Muscle layer of colon (tissue), 2 donors: ENCODE data around the gene JAK3.
"Not testable (repeated sequence)": the region's sequence is repeated elsewhere in the genome, so short reads cannot be mapped to it uniquely, and the experiment has no call there.

Experiments
- H3K27ac ChIP-seq: one replicate; pipeline ENCODE4 v1.7.0; 2013; ENCODE audit warnings: low read depth, mild to moderate bottlenecking, low read length, moderate library complexity
- H3K27me3 ChIP-seq, 2 donors: one replicate each; pipeline ENCODE4 v1.7.0; 2013; ENCODE audit warnings: low read length in 2 of 2, mild to moderate bottlenecking in 2 of 2; ENCODE audit not compliant: insufficient read depth in 2 of 2, control insufficient read depth in 1 of 2
- H3K36me3 ChIP-seq: one replicate; pipeline ENCODE4 v1.7.0; 2013; ENCODE audit warnings: mild to moderate bottlenecking, low read length; ENCODE audit not compliant: insufficient read depth
- H3K4me1 ChIP-seq: one replicate; pipeline ENCODE4 v1.7.0; 2013; ENCODE audit warnings: mild to moderate bottlenecking, low read length; ENCODE audit not compliant: insufficient read depth
- H3K4me3 ChIP-seq, 2 donors: one replicate each; pipeline ENCODE4 v1.7.0; 2013; ENCODE audit warnings: low read length in 2 of 2, low read depth in 1 of 2, mild to moderate bottlenecking in 1 of 2, moderate library complexity in 1 of 2
- H3K9ac ChIP-seq: one replicate; pipeline ENCODE4 v1.7.0; 2013; ENCODE audit warnings: low read length
- H3K9me3 ChIP-seq: one replicate; pipeline ENCODE4 v1.7.0; 2013; ENCODE audit warnings: mild to moderate bottlenecking, low read length
- donor health status: abdominal sarcoma.
- donor health status: Adenocarcinoma of cecum.

JAK3 gene

DNA sequence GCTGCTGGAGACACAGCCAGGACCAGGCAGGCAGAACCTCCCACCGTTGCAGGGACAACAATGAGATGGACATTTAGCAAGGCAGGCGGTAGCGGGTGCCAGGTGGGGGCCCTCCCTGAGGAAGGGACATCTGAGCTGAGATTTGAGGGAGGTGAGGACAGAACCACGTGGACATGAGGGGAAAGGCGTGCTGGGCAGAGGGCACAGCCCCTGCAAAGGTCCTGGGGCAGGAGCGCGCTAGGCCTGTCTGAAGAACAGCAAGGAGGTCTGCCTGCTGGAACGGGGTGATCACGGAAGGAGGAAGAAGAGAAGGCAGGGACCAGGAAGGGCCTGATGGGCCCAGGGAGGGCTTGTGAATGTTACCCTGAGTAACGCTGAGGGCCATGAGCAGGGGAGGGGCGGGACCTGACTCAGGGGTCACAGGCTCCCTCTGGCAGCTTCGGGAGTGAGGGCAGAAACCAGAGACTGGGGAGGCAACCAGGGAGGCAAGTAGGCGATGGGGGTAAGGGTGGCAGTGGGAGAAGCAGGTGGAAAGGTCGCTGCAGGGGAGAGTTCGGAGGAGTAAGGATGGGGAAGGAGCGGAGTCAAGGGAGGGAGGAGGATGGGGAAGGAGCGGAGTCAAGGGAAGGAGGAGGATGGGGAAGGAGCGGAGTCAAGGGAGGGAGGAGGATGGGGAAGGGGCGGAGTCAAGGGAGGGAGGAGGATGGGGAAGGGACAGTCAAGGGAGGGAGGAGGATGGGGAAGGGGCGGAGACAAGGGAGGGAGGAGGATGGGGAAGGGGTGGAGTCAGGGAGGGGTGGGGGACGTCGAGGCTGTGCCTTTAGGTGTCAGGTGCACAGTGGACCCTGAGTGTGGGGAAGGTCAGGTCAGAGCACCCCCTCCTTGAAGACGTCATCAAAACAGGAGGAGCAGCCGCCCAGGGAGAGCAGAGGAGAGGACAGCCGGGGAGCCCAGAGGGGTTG, 68.5 kb downstream of the JAK3 start:
- no peaks in the 10 kb centered on the region for H3K4me1 ChIP-seq
- H3K9ac ChIP-seq, result no peak overlapping the region
- no peak overlapping the region for H3K27ac ChIP-seq

DNA sequence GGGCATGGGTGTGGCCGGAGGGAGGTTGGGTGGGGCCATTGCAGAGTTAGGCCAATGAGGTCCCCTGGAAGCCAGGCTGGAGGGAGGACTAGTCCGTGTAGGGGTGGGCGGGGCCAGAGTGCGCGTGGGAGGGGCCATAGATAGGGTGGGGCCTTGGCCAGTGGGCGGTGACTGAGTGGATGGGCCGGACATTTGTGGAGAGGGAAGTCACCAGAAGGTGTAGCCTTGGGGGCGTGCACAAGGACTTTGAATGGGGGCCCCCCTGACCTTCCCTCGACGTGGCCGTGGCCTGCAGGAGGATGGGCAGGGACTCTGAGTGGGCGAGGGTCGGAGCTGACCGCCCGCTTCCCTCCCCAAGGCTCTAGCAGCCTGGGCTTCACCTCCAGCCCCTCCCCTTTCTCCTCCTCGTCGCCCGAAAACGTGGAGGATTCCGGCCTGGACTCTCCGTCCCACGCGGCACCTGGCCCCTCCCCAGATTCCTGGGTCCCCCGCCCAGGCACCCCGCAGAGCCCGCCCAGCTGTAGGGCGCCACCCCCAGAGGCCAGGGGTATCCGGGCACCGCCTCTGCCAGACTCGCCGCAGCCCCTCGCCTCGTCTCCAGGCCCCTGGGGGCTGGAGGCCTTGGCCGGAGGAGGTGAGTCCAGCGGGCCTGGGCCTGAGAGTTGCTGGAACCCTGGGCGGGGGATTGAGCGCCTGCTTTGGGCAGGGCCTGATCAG, 69.4 kb downstream of the JAK3 start:
- Histone ChIP-seq H3K27ac (no peak overlapping the region), H3K4me1 (no peaks in the 10 kb centered on the region), H3K9ac (no peak overlapping the region), H3K4me3 (no peak overlapping the region), H3K9me3 (no peaks in the 10 kb centered on the region), H3K27me3 (peaks cover 0 to 26% of the 10 kb centered on the region in 2 donors), H3K36me3 (no peaks in the 10 kb centered on the region)

More for the DNA sequence above, 68.5 kb downstream of the JAK3 start:
- no peak overlapping the region for H3K4me3 ChIP-seq
- H3K36me3 ChIP-seq, result no peaks in the 10 kb centered on the region
- H3K27me3 ChIP-seq, result peaks cover 0 to 26% of the 10 kb centered on the region in 2 donors
- H3K9me3 ChIP-seq, result no peaks in the 10 kb centered on the region

DNA sequence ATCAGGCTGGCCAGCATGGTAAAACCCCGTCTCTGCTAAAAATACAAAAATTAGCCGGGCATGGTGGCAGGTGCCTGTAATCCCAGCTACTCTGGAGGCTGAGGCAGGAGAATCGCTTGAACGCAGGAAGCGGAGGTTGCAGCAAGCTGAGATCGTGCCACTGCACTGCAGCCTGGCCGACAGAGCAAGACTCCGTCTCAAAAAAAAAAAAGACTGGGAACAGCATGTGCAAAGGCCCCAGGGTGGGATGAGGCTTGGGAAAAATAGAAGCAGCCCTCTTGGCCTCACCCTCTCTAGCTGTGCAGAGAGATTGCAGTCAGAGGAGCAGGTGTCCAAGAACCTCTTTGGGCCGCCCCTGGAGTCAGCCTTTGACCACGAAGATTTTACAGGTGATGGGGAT, 69.9 kb downstream of the JAK3 start:
- not testable (repeated sequence) for H3K36me3 ChIP-seq, H3K4me1 ChIP-seq, H3K27ac ChIP-seq, H3K9me3 ChIP-seq, H3K4me3 ChIP-seq, H3K9ac ChIP-seq
- peaks cover 0 to 26% of the 10 kb centered on the region in 2 donors for H3K27me3 ChIP-seq

DNA sequence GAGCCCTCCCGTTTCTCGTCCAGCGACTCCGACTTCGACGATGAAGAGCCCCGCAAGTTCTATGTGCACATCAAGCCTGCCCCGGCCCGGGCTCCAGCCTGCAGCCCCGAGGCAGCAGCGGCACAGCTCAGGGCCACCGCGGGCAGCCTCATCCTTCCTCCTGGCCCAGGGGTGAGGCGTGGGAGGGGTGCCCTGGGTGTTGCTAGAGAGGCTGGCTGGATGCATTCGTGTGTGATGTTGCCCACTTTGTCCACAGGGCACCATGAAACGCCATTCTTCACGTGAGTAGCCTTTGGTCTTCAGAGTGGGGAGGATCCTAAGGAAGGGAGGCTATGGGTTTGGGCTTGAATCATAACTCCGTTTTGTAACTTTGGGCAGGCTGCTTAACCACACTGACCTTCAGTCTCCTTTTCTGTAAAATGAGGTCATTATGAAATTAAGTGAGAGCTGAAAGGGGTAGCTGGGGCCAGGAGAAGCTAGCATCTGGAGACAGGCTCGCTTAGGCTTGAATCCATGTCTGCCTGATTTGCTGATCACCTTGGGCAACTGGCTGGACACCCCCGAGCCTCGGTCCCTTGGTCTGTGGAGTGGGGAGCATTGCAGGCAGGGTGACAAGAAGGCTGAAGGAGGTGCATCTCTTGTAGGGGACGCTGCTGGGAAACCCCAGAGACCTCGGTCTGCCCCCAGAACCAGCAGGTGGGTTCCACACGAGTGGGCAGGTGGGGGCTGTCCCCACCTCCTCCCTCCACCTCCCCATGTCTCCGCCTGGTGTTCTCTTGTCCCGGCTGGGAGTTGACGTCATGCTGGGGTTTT, 71.6 kb downstream of the JAK3 start:
- no peak overlapping the region for H3K9ac ChIP-seq
- no peak overlapping the region for H3K4me3 ChIP-seq
- H3K4me1 ChIP-seq, result no peaks in the 10 kb centered on the region
- no peaks in the 10 kb centered on the region for H3K36me3 ChIP-seq
- H3K27me3 ChIP-seq, result peaks cover 0 to 26% of the 10 kb centered on the region in 2 donors
- no peak overlapping the region for H3K27ac ChIP-seq
- H3K9me3 ChIP-seq, result no peaks in the 10 kb centered on the region

DNA sequence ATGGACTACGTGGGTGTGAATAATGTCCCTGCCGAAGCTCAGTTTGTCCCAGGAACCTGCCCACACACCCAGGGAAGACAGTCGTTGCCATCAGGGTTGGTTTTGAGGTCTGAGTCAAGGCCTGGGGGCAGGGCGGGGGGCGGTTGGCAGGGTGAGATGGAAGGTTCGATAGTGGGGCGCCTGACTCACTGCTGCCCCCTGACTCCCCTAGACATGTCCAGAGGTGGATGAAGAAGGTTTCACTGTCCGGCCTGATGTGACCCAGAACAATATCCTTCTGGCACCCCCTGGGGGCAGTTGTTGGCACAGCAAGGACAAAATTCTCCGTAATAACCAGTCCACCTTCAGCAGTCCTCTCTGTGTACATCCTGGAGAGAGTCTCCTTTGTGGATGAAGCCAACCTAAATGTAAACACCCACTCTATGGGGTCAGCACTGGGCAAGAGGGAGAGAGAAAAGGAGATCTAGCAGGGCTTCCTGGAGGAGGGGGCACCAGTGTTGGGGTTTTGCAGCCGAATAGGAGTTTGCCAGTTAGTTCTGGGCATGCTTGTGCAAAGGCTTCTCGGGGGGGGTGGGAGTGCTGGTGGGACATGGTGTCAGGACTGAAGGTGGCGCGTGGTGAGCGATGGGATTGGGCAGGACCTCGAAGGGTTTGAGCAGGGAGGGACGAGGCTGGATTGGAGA, 72.4 kb downstream of the JAK3 start:
- Histone ChIP-seq H3K27ac (no peak overlapping the region), H3K27me3 (peaks cover 0 to 18% of the 10 kb centered on the region in 2 donors), H3K36me3 (no peaks in the 10 kb centered on the region), H3K4me1 (no peaks in the 10 kb centered on the region), H3K9ac (no peak overlapping the region), H3K9me3 (no peaks in the 10 kb centered on the region), H3K4me3 (no peak overlapping the region)
